Superior temporal gyrus (tissue), 1 donor: ENCODE results near the gene GRIP1.
"Not testable (repeated sequence)": the region's sequence is repeated elsewhere in the genome, so short reads cannot be mapped to it uniquely, and the experiment has no call there.

ENCODE experiments used
- DNase-seq: peaks from one replicate; pipeline ENCODE4 v3.0.0-alpha.2; 2016; ENCODE audit errors: extremely low spot score

The GRIP1 gene

GRCh38 chr12:66329941-66330340, 348.9 kb downstream of the GRIP1 start:
- DNase-seq = peak; percentile 26

DNA sequence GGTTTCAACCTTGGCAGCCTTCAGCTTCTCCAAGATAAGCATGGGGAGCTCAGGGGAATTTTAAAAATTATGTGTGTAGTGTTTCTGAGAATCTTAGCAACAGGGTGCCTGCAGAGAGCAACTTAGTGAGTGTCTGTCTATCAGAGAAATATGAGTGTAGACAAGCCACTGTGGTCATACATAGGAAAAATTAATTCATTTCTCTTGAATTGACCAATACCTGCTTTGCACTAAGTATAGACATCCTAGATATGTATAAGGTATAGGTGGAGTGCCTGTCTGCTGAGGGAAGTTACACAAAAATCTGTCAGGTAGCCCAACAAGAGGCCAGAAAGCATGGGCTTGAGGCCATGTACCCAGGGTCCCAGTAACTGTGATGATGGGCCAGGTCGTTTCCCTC, 355.9 kb downstream of the GRIP1 start:
- no peak for DNase-seq

- DNase-seq = no peak
Observed at GRCh38 chr12:66321435-66321834, 357.4 kb downstream of the GRIP1 start.

DNA sequence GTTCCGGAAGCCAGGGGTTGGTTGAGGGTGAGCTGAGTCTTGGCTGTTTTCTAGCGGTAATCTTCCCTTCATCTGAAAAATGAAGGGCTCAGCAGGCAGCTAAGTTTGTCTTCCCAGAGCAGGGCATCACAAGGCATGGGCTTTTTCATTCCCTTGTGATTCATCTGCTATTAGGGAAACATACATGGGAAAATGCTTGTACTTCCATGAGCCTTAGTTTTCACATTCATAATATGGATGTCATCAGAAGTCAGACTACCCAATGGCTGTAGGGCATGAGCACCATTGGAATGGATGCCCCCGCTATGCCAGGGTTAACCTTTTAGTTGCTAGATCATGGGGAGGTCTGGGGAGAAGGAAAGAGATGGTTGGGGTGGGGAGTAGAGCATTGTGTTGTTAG, 357.9 kb downstream of the GRIP1 start:
- DNase-seq = no peak

- DNase-seq = no peak
Observed at GRCh38 chr12:66319266-66319954, 359.5 kb downstream of the GRIP1 start.

DNA sequence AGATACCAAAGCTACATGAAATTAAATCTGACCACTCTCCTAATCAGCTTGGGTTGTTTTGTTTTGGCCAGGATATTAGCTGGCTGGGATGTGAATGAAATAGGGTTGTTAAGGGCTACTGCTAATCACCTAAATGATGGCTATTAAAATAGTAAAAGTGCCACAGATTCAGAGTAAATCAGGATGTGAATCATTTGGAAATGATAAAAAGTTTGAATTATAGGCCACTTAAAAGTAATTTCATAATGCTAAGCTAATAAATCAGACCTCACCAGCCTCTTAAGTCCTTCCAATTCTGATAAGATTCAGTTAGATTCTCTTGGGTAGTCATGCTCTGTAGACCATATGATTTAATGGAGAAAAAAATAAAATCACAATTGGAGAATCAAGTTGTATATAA, 364.6 kb downstream of the GRIP1 start:
- no peak for DNase-seq

DNA sequence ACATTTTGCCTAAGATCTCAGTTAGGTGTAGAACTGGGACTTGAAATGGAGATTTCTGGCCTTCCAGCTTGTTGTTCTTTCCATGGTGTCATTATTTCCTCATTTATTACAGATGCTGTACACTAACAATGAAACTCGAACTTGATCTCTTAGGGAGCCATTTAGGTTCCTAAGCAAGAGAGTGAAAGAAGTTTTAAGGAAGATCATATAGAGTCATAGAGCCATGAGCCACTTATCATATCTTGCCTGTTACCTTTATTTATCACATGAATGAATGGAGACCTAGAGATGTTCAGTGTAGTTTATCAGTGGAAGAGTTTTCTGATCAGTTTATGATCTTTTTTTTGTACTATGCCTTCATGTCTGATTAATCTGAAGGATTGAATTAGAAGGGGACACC, 366.7 kb downstream of the GRIP1 start:
- no peak for DNase-seq

GRCh38 chr12:66309606-66310005, 369.3 kb downstream of the GRIP1 start:
- no peak for DNase-seq

DNA sequence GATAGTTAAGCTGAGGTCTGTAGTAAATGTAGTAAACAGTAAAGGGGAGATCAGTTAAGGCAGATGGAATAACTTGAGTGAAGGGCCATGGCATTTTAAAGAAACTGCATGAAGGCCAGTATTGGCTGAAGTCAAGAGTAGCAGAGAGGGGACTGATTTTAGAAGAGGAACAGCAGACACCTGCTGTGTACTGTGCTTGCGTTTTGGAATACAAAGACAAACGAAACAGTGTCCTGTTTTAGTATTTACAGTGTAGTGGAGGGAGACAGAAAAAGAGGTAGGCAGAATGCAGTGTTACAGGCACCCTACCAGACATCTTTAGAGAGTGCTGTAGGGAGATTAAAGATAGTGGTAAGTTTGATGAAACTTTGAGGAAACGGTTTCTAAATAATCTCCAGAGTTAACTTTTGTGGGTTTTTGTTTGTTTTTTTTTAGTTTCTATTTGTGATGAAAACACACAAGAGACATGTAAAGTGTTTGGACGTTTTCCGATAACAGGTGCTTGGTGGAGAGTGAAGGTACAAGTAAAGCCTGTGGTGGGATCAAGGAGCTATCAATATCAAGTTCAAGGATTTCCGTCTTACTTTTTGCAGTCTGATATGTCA, 374.5 kb downstream of the GRIP1 start:
- DNase-seq = no peak

DNA sequence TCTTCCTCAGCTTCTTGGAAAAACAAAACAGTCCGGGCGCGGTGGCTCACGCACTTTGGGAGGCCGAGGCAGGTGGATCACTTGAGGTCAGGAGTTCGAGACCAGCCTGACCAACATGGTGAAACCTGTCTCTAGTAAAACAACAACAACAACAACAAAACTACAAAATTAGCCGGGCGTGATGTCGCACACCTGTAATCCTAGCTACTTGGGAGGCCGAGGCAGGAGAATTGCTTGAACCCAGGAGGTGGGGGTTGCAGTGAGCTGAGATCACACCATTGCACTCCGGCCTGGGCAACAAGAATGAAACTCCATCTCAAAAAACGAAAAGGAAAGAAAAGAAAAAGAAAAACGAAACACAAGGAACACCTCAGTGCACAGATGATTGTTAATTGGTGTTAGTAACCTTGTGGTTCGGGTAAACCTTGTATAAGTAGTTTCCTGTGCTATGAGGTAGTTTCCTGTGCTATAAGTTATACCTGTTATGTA, 375.5 kb downstream of the GRIP1 start:
- DNase-seq = not testable (repeated sequence)

DNA sequence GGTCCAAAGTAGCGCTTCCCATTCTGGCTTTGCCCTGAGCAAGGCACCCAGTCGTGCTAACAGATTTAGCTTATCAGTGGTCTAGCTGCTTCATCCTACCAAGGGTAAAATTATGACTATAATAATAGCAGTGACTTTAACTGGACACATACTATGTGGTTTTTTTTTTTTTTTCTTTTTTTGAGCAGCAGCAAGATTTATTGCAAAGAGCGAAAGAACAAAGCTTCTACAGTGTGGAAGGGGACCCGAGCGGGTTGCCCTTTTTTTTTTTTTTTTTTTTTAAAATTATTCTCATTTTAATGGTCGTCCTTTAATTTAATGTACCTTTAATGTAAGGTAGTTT, 376.1 kb downstream of the GRIP1 start:
- DNase-seq = no peak

GRCh38 chr12:66301944-66302826, 376.7 kb downstream of the GRIP1 start, which contains the start of gene HELB:
HELB (plus strand) TSS chr12:66302493; CDS start chr12:66302604, 111 bp downstream.
- DNase-seq = peak; percentile 87

GRCh38 chr12:66297923-66298322, 381.0 kb downstream of the GRIP1 start:
- no peak for DNase-seq
